HG03025 (cell line): ENCODE data around the gene TRAFD1.
A peak's percentile ranks its signal among the peaks of the same experiment; 100 is the strongest.
"Not testable (repeated sequence)": the region's sequence is repeated elsewhere in the genome, so short reads cannot be mapped to it uniquely, and the experiment has no call there.

Source experiments
- ATAC-seq: cut with Tn5 transposase; IDR thresholded peaks from one replicate; pipeline ENCODE4 v1.9.1; 2021; ENCODE audit warnings: mild to moderate bottlenecking, moderate library complexity; ENCODE audit not compliant: unreplicated experiment, low FRiP score

The TRAFD1 gene

GRCh38 chr12:112125250-112125999, at the start of gene TRAFD1:
Gene TRAFD1 (plus strand): TSS chr12:112125560. CDS start chr12:112130523, 4,963 bp downstream.
- ATAC-seq = peak; percentile 94

GRCh38 chr12:112087055-112087850, 38.1 kb upstream of the TRAFD1 start:
- no peak for ATAC-seq

- no peak for ATAC-seq
Measured at GRCh38 chr12:112087851-112088250, 37.5 kb upstream of the TRAFD1 start.

GRCh38 chr12:112091563-112091962, 33.8 kb upstream of the TRAFD1 start:
- no peak for ATAC-seq

GRCh38 chr12:112096070-112096469, 29.3 kb upstream of the TRAFD1 start:
- no peak for ATAC-seq

GRCh38 chr12:112096667-112097066, 28.7 kb upstream of the TRAFD1 start:
- ATAC-seq = no peak

- no peak for ATAC-seq
Measured at GRCh38 chr12:112097641-112098040, 27.7 kb upstream of the TRAFD1 start.

- not testable (repeated sequence) for ATAC-seq
Measured at GRCh38 chr12:112100500-112100899, 24.9 kb upstream of the TRAFD1 start.

GRCh38 chr12:112102127-112102526, 23.2 kb upstream of the TRAFD1 start:
- ATAC-seq = no peak

- ATAC-seq = not testable (repeated sequence)
Measured at GRCh38 chr12:112102746-112103145, 22.6 kb upstream of the TRAFD1 start.

- ATAC-seq = no peak
Measured at GRCh38 chr12:112103758-112104503, 21.4 kb upstream of the TRAFD1 start.

- no peak for ATAC-seq
Measured at GRCh38 chr12:112105891-112106290, 19.5 kb upstream of the TRAFD1 start.

- ATAC-seq = no peak
Measured at GRCh38 chr12:112107306-112108201, 17.8 kb upstream of the TRAFD1 start.

GRCh38 chr12:112108202-112109079, 16.9 kb upstream of the TRAFD1 start, which contains the start of gene NAA25:
Gene NAA25 (minus strand): TSS chr12:112108783. CDS start chr12:112108773, 10 bp downstream.
- peak; percentile 77 for ATAC-seq

- not testable (repeated sequence) for ATAC-seq
Measured at GRCh38 chr12:112110787-112111662, 14.3 kb upstream of the TRAFD1 start.

- ATAC-seq = no peak
Measured at GRCh38 chr12:112111931-112112330, 13.4 kb upstream of the TRAFD1 start.

GRCh38 chr12:112112409-112113133, 12.8 kb upstream of the TRAFD1 start:
- no peak for ATAC-seq
